PFSK-1 (cell line): Measurements from ENCODE around the gene PRAMEF17. TPM values are rescaled to one million over a fixed set of nuclear protein-coding genes. Genes with fewer than 3 reads are reported as not detected.
"Not testable (repeated sequence)": the region's sequence is repeated elsewhere in the genome, so short reads cannot be mapped to it uniquely, and the experiment has no call there.

Experiments used
- FOXP2 ChIP-seq: optimal IDR thresholded peaks from 2 replicates; pipeline ENCODE3; 2011; ENCODE audit warnings: borderline replicate concordance, control low read depth, inconsistent platforms; ENCODE audit not compliant: insufficient read depth; ENCODE audit errors: extremely low read length, extremely low read depth
- POLR2AphosphoS5 ChIP-seq: IDR thresholded peaks from 2 replicates; pipeline ENCODE4 v1.6.1; 2012; ENCODE audit warnings: low read depth, mild to moderate bottlenecking, control low read depth, low read length, moderate library complexity
- REST ChIP-seq, 2 experiments: IDR thresholded peaks; 2 replicates each; pipeline versions ENCODE4 v1.6.1 to v1.8.0; 2011 to 2012; ENCODE audit warnings: low read depth in 2 of 2, low read length in 2 of 2, control low read depth in 1 of 2, inconsistent platforms in 1 of 2, mild to moderate bottlenecking in 1 of 2, moderate library complexity in 1 of 2; ENCODE audit not compliant: insufficient read depth in 1 of 2
- SIN3A ChIP-seq: IDR thresholded peaks from 2 replicates; pipeline ENCODE4 v1.6.1; 2012; ENCODE audit warnings: mild to moderate bottlenecking, low read length, moderate library complexity, borderline replicate concordance; ENCODE audit not compliant: insufficient read depth
- TAF1 ChIP-seq: IDR thresholded peaks from 2 replicates; pipeline ENCODE4 v1.6.1; 2012; ENCODE audit warnings: low read length, control low read depth, borderline replicate concordance; ENCODE audit not compliant: insufficient read depth
- polyA plus RNA-seq: library from polyadenylated mRNA; unstranded; fragments of >200 nt; gene quantifications from one replicate; pipeline ENCODE4 v1.2.1, GENCODE V29; 2012; ENCODE audit warnings: low read depth, missing spikeins; ENCODE audit not compliant: insufficient read length

PRAMEF17 gene
- not detected for polyA plus RNA-seq

GRCh38 chr1:13389332-13389731 lies at the start of gene PRAMEF17:
Gene PRAMEF17, plus strand, starts transcription at chr1:13389632. Its CDS starts 26 bp downstream, at chr1:13389658.
- TF ChIP-seq TAF1; SIN3A; REST (IDR thresholded peaks at IDR 0.05; ENCODE audit: insufficient read depth in 1 of 2, low read depth in 2 of 2, low read length in 2 of 2): not testable (repeated sequence)

- not testable (repeated sequence) for TF ChIP-seq FOXP2, SIN3A, POLR2AphosphoS5
Observed at GRCh38 chr1:13347034-13347433, 42.4 kb upstream of the PRAMEF17 start, which contains the start of gene PRAMEF14. Gene PRAMEF14, minus strand, starts transcription at chr1:13347134. Its CDS starts 1,820 bp downstream, at chr1:13345314.

GRCh38 chr1:13407811-13408210 lies 18.4 kb downstream of the PRAMEF17 start:
- TF ChIP-seq SIN3A (no peak), POLR2AphosphoS5 (no peak), REST (IDR thresholded peaks at IDR 0.05; ENCODE audit: insufficient read depth in 1 of 2, low read depth in 2 of 2, low read length in 2 of 2) (no peak), FOXP2 (no peak)

- TF ChIP-seq SIN3A, TAF1, FOXP2: not testable (repeated sequence)
Observed at GRCh38 chr1:13410150-13410549, 20.7 kb downstream of the PRAMEF17 start, which contains the start of gene PRAMEF20. Gene PRAMEF20, plus strand, starts transcription at chr1:13410450. Its CDS starts 5,905 bp downstream, at chr1:13416355.

GRCh38 chr1:13430495-13430894 lies 41.1 kb downstream of the PRAMEF17 start:
- TF ChIP-seq POLR2AphosphoS5 (no peak), REST (IDR thresholded peaks at IDR 0.05; ENCODE audit: insufficient read depth in 1 of 2, low read depth in 2 of 2, low read length in 2 of 2) (no peak), FOXP2 (no peak), SIN3A (no peak), TAF1 (no peak)

- TF ChIP-seq FOXP2, result no peak
- TF ChIP-seq SIN3A, result no peak
- TF ChIP-seq TAF1, result no peak
- no peak for TF ChIP-seq POLR2AphosphoS5
- no peak for TF ChIP-seq REST (IDR thresholded peaks at IDR 0.05; ENCODE audit: insufficient read depth in 1 of 2, low read depth in 2 of 2, low read length in 2 of 2)
Observed at GRCh38 chr1:13432251-13432650, 42.8 kb downstream of the PRAMEF17 start.
